Fibroblast of villous mesenchyme (primary cell): ENCODE results near the gene UGT2A1. TPM values are rescaled to one million over a fixed set of nuclear protein-coding genes. Genes with fewer than 3 reads are reported as not detected.

Source experiments
- DNase-seq: peaks from one replicate; pipeline ENCODE4 v3.0.0-alpha.2; 2010; ENCODE audit warnings: low read depth
- H3K4me3 ChIP-seq: 2 replicates; pipeline ENCODE4 v1.5.1; 2011; ENCODE audit warnings: low read depth, mild to moderate bottlenecking, low read length
- total RNA-seq: library from RNA; depleted of rRNA; stranded (reverse); fragments of >200 nt; gene quantifications from 2 replicates; pipeline ENCODE4 v1.2.3, GENCODE V29; 2012
- TF ChIP-seq, protein P1 (sequence below): IDR thresholded peaks from 2 replicates; pipeline ENCODE4 v1.5.1; 2012; ENCODE audit warnings: low read depth, mild to moderate bottlenecking, low read length; ENCODE audit not compliant: insufficient read depth

The UGT2A1 gene
- total RNA-seq, 1 donor = not detected

DNA sequence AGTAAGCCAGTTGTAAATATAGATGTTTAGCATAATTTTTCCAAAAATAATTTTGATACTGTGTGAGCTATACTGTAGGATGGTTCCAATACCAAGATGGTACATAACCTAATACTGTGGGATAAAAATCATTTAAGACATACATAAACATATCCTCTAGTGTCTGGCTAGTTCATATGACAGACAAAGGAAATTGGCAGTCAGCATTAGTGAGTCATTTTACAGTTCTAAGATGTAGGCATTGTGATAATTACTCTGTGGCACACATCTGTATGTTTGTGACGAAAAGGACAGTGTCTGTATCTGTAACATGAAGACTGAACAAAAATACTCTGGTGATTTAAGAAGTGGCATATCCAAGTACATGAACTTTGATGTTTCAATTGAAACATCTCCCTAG lies 63.2 kb downstream of the UGT2A1 start:
- no peak for DNase-seq
- TF ChIP-seq, protein P1, sequence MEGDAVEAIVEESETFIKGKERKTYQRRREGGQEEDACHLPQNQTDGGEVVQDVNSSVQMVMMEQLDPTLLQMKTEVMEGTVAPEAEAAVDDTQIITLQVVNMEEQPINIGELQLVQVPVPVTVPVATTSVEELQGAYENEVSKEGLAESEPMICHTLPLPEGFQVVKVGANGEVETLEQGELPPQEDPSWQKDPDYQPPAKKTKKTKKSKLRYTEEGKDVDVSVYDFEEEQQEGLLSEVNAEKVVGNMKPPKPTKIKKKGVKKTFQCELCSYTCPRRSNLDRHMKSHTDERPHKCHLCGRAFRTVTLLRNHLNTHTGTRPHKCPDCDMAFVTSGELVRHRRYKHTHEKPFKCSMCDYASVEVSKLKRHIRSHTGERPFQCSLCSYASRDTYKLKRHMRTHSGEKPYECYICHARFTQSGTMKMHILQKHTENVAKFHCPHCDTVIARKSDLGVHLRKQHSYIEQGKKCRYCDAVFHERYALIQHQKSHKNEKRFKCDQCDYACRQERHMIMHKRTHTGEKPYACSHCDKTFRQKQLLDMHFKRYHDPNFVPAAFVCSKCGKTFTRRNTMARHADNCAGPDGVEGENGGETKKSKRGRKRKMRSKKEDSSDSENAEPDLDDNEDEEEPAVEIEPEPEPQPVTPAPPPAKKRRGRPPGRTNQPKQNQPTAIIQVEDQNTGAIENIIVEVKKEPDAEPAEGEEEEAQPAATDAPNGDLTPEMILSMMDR = no peak
- no peak overlapping the region for H3K4me3 ChIP-seq

DNA sequence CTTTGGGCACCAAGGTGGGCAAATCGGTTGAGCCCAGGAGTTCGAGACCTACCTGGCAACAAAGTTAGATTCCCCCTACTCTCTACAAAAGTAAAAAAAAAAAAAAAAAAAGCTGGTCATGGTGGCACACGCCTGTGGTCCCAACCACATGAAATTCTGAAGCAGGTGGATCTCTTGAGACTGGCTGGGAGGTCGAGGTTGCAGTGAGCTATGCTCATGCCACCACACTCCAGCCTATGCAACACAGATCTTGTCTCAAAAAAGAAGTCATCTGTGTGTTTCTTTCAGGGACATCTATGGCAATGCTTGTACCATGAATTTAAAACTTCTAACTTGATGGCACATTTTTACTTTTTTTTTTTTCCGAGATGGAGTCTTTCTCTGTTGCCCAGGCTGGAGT lies 68.9 kb downstream of the UGT2A1 start:
- TF ChIP-seq, protein P1 = no peak
- no peak for DNase-seq
- no peak overlapping the region for H3K4me3 ChIP-seq

DNA sequence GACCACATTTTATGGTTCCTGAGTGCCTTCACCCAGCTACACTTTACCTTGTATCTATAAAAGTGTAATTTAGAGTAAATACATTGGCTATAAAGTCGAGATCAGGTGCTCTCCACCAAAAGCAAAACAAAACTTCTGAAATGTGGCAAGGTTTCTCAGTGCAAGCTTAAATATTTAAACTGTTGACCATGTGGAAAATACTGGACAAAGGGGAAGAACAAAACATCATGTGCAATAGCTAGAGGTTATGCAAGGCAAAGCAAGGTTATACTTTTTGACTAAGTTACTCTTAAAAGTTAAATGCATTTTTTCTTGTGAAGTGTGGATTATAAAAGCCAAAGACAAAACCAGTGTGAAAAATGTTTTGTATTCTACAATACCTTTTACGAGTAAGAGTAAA lies 69.5 kb downstream of the UGT2A1 start:
- DNase-seq = no peak
- TF ChIP-seq, protein P1 = no peak
- no peak overlapping the region for H3K4me3 ChIP-seq

DNA sequence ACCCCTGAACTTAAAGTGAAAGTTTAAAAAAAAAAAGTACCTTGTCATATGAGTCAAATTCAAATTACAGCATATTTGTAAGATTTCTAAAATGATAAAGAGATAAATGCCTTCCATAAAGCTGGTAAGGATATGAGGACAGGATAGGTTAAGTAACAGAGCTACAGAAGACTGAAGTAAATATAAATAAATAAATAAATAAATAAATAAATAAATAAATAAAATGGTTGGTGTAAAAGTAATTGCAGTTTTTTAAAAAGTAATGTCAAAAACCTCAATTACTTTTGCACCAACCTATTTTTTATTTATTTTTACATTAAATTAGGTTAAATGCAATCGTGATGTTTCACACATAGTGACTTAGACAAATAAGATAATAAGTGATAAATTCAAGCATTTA lies 75.8 kb downstream of the UGT2A1 start:
- no peak for DNase-seq
- no peak overlapping the region for H3K4me3 ChIP-seq
- TF ChIP-seq, protein P1 = no peak

DNA sequence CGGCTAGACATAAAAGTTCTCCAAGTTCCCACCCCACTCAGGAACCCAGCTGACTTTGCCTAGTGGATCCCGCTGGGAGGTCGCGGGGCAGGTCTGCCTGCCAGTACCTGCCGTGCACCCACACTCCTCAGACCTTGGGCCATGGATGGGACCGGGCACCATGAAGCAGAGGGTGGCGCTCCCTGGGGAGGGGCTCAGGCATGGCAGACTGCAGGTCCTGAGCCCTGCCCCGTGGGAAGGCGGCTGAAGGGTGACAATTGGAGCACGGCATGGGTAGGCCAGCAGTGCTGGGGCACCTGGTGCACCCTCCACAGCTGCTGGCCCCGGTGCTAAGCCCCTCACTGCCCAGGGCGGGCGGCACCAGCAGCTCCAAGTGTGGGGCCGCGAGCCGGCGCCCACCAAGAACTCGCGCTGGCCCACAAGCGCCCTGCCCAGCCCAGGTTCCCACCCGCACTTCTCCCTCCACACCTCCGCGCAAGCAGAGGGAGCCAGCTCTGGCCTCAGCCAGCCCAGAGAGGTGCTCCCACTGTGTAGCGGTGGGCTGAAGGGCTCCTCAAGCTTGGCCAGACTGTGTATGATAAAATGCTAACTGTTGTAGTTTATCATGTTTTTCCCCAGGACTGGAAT lies 76.7 kb downstream of the UGT2A1 start:
- no peak overlapping the region for H3K4me3 ChIP-seq
- DNase-seq = no peak
- TF ChIP-seq, protein P1 = no peak

DNA sequence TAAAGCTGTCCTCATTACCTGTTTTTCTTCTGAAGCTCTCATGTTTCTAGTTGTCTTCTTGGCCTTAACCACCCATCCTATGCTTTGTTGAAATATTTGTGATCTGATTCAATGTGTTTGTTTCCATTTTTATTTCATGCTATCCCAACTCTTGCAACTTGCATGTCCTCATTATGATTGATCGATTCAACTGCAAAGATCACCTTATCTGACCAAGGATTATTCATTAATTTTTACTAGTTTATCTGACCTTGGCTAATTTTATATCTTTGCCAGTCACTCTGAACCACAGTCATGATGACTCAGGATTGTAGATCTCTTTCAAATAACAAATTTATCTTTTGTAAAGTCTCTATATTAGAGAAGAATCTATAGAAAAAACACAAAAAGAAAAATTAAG lies 84.3 kb downstream of the UGT2A1 start:
- H3K4me3 ChIP-seq = no peak overlapping the region
- TF ChIP-seq, protein P1 = no peak
- no peak for DNase-seq

DNA sequence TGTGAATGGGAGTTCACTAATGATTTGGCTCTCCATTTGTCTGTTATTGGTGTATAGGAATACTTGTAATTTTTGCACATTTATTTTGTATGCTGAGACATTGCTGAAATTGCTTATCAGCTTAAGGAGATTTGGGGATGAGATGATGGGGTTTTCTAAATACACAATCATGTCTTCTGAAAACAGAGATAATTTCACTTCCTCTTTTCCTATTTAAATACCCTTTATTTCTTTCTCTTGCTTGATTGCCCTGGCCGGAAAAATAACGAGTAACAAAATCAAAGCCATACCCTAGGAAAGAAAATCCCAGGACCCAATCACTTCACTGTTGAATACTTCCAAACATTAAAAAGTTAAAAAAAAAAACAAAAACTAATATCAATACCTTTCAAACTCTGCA lies 89.6 kb downstream of the UGT2A1 start:
- TF ChIP-seq, protein P1 = no peak
- no peak overlapping the region for H3K4me3 ChIP-seq
- DNase-seq = no peak
